Caco-2 (cell line): ENCODE results near the gene KMT2A. TPM values are rescaled to one million over a fixed set of nuclear protein-coding genes. Genes with fewer than 3 reads are reported as not detected.

Experiments used
- BruUV-seq: library from RNA; stranded (reverse); fragments of 400-500 nt; replicated peaks from 2 replicates; lab custom pipeline; 2021; lab: Mats Ljungman, UMichigan
- CTCF ChIA-PET: fragments of 300-600 bp; sonication (Branson Sonifier 250); formaldehyde crosslinking; loops from one replicate; lab custom pipeline; 2022; ENCODE audit warnings: antibody characterized with exemption; lab: Charles Lee
- POLR2A ChIA-PET: fragments of 300-600 bp; sonication (Branson Sonifier 250); formaldehyde crosslinking; loops from one replicate; lab custom pipeline; 2022; ENCODE audit warnings: antibody characterized with exemption; lab: Charles Lee
- DNase-seq, 2 experiments: peaks; one replicate each; pipeline versions ENCODE4 v3.0.0 to v3.0.0-alpha.2; 2020 to 2022
- H3K27me3 ChIP-seq: replicated peaks from 2 replicates; pipeline ENCODE4 v1.6.0; 2011; ENCODE audit warnings: low read length; ENCODE audit not compliant: control insufficient read depth, insufficient read depth
- H3K36me3 ChIP-seq: 2 replicates; pipeline ENCODE4 v1.5.1; 2011; ENCODE audit warnings: low read length; ENCODE audit not compliant: control insufficient read depth, insufficient read depth
- H3K4me1 ChIP-seq: fragments of 250-450 bp; sonication (Bioruptor Pico); 2 replicates; pipeline ENCODE4 v1.5.1; 2020; ENCODE audit warnings: mild to moderate bottlenecking
- H3K4me3 ChIP-seq: 2 replicates; pipeline ENCODE4 v1.5.1; 2011; ENCODE audit warnings: low read depth, mild to moderate bottlenecking, control low read depth, low read length
- H3K9me3 ChIP-seq: fragments of 250-450 bp; sonication (Bioruptor Pico); 2 replicates; pipeline ENCODE4 v1.5.1; 2020; ENCODE audit warnings: mild to moderate bottlenecking, moderate library complexity
- H3K27ac Mint-ChIP-seq: one replicate; pipeline ENCODE4 v1.8.0; 2022; ENCODE audit warnings: mixed read lengths; ENCODE audit not compliant: unreplicated experiment
- H3K27me3 Mint-ChIP-seq: one replicate; pipeline ENCODE4 v1.8.0; 2022; ENCODE audit warnings: mixed read lengths; ENCODE audit not compliant: insufficient read depth, unreplicated experiment
- H3K36me3 Mint-ChIP-seq: one replicate; pipeline ENCODE4 v1.8.0; 2022; ENCODE audit warnings: mild to moderate bottlenecking, mixed read lengths; ENCODE audit not compliant: insufficient read depth, unreplicated experiment
- H3K4me1 Mint-ChIP-seq: one replicate; pipeline ENCODE4 v1.8.0; 2022; ENCODE audit warnings: low read depth, mixed read lengths; ENCODE audit not compliant: unreplicated experiment
- H3K4me3 Mint-ChIP-seq: one replicate; pipeline ENCODE4 v1.8.0; 2022; ENCODE audit warnings: mild to moderate bottlenecking, moderate library complexity, mixed read lengths; ENCODE audit not compliant: unreplicated experiment
- H3K9me3 Mint-ChIP-seq: one replicate; pipeline ENCODE4 v1.8.0; 2022; ENCODE audit warnings: mixed read lengths; ENCODE audit not compliant: unreplicated experiment
- intact Hi-C: fragments of 100-400 bp; cut with micrococcal nuclease; formaldehyde crosslinking; loops from one replicate; pipeline ENCODE4 v1.10.0; 2022; ENCODE audit not compliant: unreplicated experiment
- total RNA-seq: library from RNA; stranded (reverse); gene quantifications from 2 replicates; pipeline ENCODE4 v1.2.3, GENCODE V29; 2022
- TF ChIP-seq, protein P1 (sequence below), 2 experiments: fragments of 200-600 bp in 1 of 2; IDR thresholded peaks; 1 replicate in 1 of 2; 2 replicates in 1 of 2; pipeline versions ENCODE4 v1.5.1 to v1.8.0; 2011 to 2022; ENCODE audit warnings: antibody characterized with exemption in 1 of 2, control low read depth in 1 of 2, inconsistent platforms in 1 of 2, low read depth in 1 of 2, low read length in 1 of 2, mild to moderate bottlenecking in 1 of 2, moderate library complexity in 1 of 2; ENCODE audit not compliant: insufficient read depth in 1 of 2, severe bottlenecking in 1 of 2, unreplicated experiment in 1 of 2

The KMT2A gene
- total RNA-seq, 1 experiment from 2014 or later = 93.9 TPM

DNA sequence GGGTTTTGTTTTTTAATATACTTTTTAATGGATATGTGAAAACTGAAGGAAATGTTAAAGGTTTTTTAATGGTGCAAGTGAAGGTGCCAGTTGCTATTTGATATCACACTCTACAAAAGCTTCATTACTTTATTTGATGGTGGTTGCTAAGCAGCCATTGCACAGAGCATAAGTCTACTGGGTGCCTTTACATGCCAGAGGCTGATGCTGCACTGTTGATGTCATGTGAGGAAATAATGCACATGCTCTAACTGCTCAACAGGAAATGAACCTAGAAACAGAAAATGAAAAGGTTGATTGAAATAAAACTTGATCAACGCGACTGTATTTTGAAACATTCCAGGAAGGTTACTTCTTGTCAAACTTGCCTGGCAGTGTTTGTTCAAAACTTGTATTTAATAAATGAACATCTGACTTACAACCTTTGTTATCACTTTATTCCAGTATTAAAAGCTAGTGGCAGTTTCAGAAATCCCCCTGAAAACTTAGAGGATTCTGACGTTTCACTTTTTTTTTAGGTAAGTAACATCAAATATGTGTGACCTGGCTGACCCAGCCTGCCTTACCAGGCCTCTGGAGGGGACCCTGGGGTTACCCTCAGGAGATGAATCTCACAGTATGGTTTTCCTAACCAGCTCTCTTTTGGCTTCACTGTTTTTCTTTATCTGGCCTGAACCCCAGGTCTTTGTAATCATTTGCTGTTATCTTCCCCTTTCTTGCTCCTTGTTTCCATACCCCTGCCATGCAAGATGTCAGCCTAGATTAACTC is 37.3 kb upstream of the KMT2A start:
- H3K27ac Mint-ChIP-seq = no peak overlapping the region
- peaks cover 12% of the 10 kb centered on the region for H3K4me1 ChIP-seq
- CTCF ChIA-PET = no interaction called here
- H3K4me1 Mint-ChIP-seq = peaks cover 25% of the 10 kb centered on the region
- no peaks in the 10 kb centered on the region for H3K27me3 Mint-ChIP-seq
- H3K4me3 ChIP-seq = no peak overlapping the region
- TF ChIP-seq, protein P1, sequence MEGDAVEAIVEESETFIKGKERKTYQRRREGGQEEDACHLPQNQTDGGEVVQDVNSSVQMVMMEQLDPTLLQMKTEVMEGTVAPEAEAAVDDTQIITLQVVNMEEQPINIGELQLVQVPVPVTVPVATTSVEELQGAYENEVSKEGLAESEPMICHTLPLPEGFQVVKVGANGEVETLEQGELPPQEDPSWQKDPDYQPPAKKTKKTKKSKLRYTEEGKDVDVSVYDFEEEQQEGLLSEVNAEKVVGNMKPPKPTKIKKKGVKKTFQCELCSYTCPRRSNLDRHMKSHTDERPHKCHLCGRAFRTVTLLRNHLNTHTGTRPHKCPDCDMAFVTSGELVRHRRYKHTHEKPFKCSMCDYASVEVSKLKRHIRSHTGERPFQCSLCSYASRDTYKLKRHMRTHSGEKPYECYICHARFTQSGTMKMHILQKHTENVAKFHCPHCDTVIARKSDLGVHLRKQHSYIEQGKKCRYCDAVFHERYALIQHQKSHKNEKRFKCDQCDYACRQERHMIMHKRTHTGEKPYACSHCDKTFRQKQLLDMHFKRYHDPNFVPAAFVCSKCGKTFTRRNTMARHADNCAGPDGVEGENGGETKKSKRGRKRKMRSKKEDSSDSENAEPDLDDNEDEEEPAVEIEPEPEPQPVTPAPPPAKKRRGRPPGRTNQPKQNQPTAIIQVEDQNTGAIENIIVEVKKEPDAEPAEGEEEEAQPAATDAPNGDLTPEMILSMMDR (IDR thresholded peaks at IDR 0.05; ENCODE audit: insufficient read depth in 1 of 2, low read depth in 1 of 2, low read length in 1 of 2, severe bottlenecking in 1 of 2, unreplicated experiment in 1 of 2) = no peak
- H3K9me3 Mint-ChIP-seq = no peaks in the 10 kb centered on the region
- no peak for DNase-seq
- H3K4me3 Mint-ChIP-seq = no peak overlapping the region
- intact Hi-C loops = no loop called here
- H3K36me3 Mint-ChIP-seq = peaks cover 77% of the 10 kb centered on the region
- peaks cover 5% of the 10 kb centered on the region; the same call in 1 of the 2 replicates for H3K36me3 ChIP-seq
- POLR2A ChIA-PET = interaction anchor here (0.6 kb wide), 1 partner anchor 297 kb away, joined by 3 read pairs; no protein-coding TSS in a partner anchor
- BruUV-seq = no TSS peak
- no peaks in the 10 kb centered on the region for H3K27me3 ChIP-seq
- no peaks in the 10 kb centered on the region for H3K9me3 ChIP-seq

DNA sequence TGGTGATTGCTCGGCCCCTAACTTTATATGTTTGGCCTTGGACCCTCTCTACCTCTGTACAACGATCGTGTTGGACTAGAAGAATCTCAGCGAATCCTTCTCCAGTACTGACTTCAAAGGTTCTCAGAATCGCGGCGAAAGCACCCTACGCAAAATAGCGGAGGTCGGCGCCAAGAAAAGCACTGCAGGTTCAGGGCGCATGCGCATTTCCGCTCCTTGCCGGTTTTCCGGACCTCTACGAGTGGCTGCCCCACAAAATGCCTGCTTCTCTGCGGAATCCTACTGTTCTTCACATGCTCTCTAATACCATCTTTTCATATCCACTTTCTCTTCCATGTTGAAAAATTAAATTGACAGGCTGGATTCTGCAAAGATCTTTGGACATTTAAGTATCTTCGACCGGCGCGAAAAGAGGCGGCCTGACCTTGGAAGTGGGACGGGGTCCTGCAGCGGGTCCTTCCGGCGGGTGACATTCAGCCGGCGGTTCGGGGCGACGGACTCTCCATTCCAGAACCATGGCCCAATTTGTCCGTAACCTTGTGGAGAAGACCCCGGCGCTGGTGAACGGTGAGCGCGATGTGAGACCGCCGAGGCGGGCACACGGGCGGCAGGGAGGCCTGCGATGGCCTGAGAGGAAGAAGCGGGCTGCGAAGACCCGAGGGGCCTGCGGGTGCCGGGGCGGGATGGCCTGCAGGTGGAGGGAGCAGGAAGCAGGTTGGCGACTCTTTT is 35.0 kb upstream of the KMT2A start, which contains the start of gene ATP5MG:
ATP5MG (plus strand) TSS at position 456 of the 729 bp plus-strand sequence; CDS start at position 516, 60 bp downstream.
- TF ChIP-seq, protein P1 (IDR thresholded peaks at IDR 0.05; ENCODE audit: insufficient read depth in 1 of 2, low read depth in 1 of 2, low read length in 1 of 2, severe bottlenecking in 1 of 2, unreplicated experiment in 1 of 2) = peak in 1 of 2 experiments; percentile 60
- Histone ChIP-seq H3K9me3 (no peaks in the 10 kb centered on the region), H3K4me1 (peaks cover 12% of the 10 kb centered on the region), H3K4me3 (peak within 1 kb of the TSS; percentile 69), H3K36me3 (peaks cover 5% of the 10 kb centered on the region; the same call in 1 of the 2 replicates), H3K27me3 (no peaks in the 10 kb centered on the region)
- no peaks in the 10 kb centered on the region for H3K9me3 Mint-ChIP-seq
- no peaks in the 10 kb centered on the region for H3K27me3 Mint-ChIP-seq
- H3K4me3 Mint-ChIP-seq = peak within 1 kb of the TSS; percentile 91
- POLR2A ChIA-PET = interaction anchor here (1.0 kb wide), 1 partner anchor 34 kb away, joined by 4 read pairs; no protein-coding TSS in a partner anchor
- peak within 1 kb of the TSS; percentile 95 for H3K27ac Mint-ChIP-seq
- peaks cover 39% of the 10 kb centered on the region for H3K4me1 Mint-ChIP-seq
- no TSS peak for BruUV-seq
- peaks cover 74% of the 10 kb centered on the region for H3K36me3 Mint-ChIP-seq
- CTCF ChIA-PET = interaction anchor here (0.7 to 1.2 kb wide), 5 partner anchors 17 to 203 kb away, joined by 3 to 5 read pairs (median 4); no protein-coding TSS in a partner anchor
- DNase-seq = peak; percentile 94 to 95
- intact Hi-C loops = loop anchor here (1.0 to 5.0 kb wide), 3 partner anchors 34 to 166 kb away; partner anchors contain the start of gene IFT46
